H9 (cell line): ENCODE results near the gene GPR183. TPM values are rescaled to one million over a fixed set of nuclear protein-coding genes. Genes with fewer than 3 reads are reported as not detected.

Experiments used
- DNase-seq: peaks from one replicate; pipeline ENCODE4 v3.0.0-alpha.2; 2017
- H2AFZ ChIP-seq: one replicate; pipeline ENCODE4 v1.6.1; 2013; ENCODE audit warnings: mild to moderate bottlenecking, low read length, control low read depth, moderate library complexity
- H2AK5ac ChIP-seq: 2 replicates; pipeline ENCODE4 v1.6.1; 2013; ENCODE audit warnings: low read length, control low read depth, mixed read lengths; ENCODE audit not compliant: insufficient read length
- H2BK120ac ChIP-seq: one replicate; pipeline ENCODE4 v1.6.1; 2013; ENCODE audit warnings: low read depth, mild to moderate bottlenecking, low read length, control low read depth, inconsistent platforms; ENCODE audit not compliant: poor library complexity, severe bottlenecking
- H2BK12ac ChIP-seq: 2 replicates; pipeline ENCODE4 v1.6.1; 2013; ENCODE audit warnings: low read length, control low read depth, mixed read lengths, low read depth; ENCODE audit not compliant: insufficient read length
- H2BK15ac ChIP-seq: 2 replicates; pipeline ENCODE4 v1.6.1; 2013; ENCODE audit warnings: low read depth, low read length, control low read depth
- H2BK20ac ChIP-seq: one replicate; pipeline ENCODE4 v1.6.1; 2013; ENCODE audit warnings: low read depth, mild to moderate bottlenecking, low read length, control low read depth, inconsistent platforms; ENCODE audit not compliant: poor library complexity, severe bottlenecking
- H2BK5ac ChIP-seq: 2 replicates; pipeline ENCODE4 v1.6.1; 2013; ENCODE audit warnings: low read length, control low read depth, mixed read lengths; ENCODE audit not compliant: insufficient read length
- H3K14ac ChIP-seq: 2 replicates; pipeline ENCODE4 v1.6.1; 2013; ENCODE audit warnings: low read length, control low read depth; ENCODE audit not compliant: insufficient read depth
- H3K18ac ChIP-seq: 2 replicates; pipeline ENCODE4 v1.6.1; 2013; ENCODE audit warnings: low read depth, mild to moderate bottlenecking, mixed read lengths, low read length, control low read depth; ENCODE audit not compliant: insufficient read length
- H3K23ac ChIP-seq: 2 replicates; pipeline ENCODE4 v1.6.1; 2013; ENCODE audit warnings: low read length, control low read depth, mixed read lengths, low read depth; ENCODE audit not compliant: insufficient read length
- H3K23me2 ChIP-seq: 2 replicates; pipeline ENCODE4 v1.6.1; 2013; ENCODE audit warnings: low read depth, mild to moderate bottlenecking, mixed read lengths, low read length, control low read depth; ENCODE audit not compliant: insufficient read length, poor library complexity, severe bottlenecking
- H3K27ac ChIP-seq: 2 replicates; pipeline ENCODE4 v1.5.1; 2013; ENCODE audit warnings: low read length, control low read depth, mixed read lengths, low read depth; ENCODE audit not compliant: insufficient read length
- H3K27me3 ChIP-seq: 2 replicates; pipeline ENCODE4 v1.6.1; 2013; ENCODE audit warnings: low read length, control low read depth, inconsistent platforms; ENCODE audit not compliant: insufficient read depth
- H3K4ac ChIP-seq: 2 replicates; pipeline ENCODE4 v1.6.1; 2013; ENCODE audit warnings: low read depth, mild to moderate bottlenecking, control low read depth, inconsistent platforms, low read length, moderate library complexity
- H3K4me1 ChIP-seq: 2 replicates; pipeline ENCODE4 v1.6.1; 2013; ENCODE audit warnings: low read length, control low read depth, inconsistent platforms; ENCODE audit not compliant: insufficient read depth
- H3K4me2 ChIP-seq: 2 replicates; pipeline ENCODE4 v1.6.1; 2013; ENCODE audit warnings: low read length, control low read depth, mixed read lengths; ENCODE audit not compliant: insufficient read length, insufficient read depth
- H3K56ac ChIP-seq: 2 replicates; pipeline ENCODE4 v1.6.1; 2013; ENCODE audit warnings: low read depth, mild to moderate bottlenecking, mixed read lengths, low read length, control low read depth; ENCODE audit not compliant: insufficient read length
- H3K79me1 ChIP-seq: 2 replicates; pipeline ENCODE4 v1.6.1; 2013; ENCODE audit warnings: low read depth, mild to moderate bottlenecking, moderate library complexity, low read length, control low read depth, inconsistent platforms; ENCODE audit not compliant: insufficient read depth, poor library complexity, severe bottlenecking
- H3K79me2 ChIP-seq: 2 replicates; pipeline ENCODE4 v1.6.1; 2013; ENCODE audit warnings: low read length, control low read depth, inconsistent platforms; ENCODE audit not compliant: insufficient read depth
- H3K9ac ChIP-seq: 2 replicates; pipeline ENCODE4 v1.6.1; 2013; ENCODE audit warnings: low read length, control low read depth, mixed read lengths; ENCODE audit not compliant: insufficient read length; ENCODE audit errors: extremely low read depth
- H3K9me3 ChIP-seq: one replicate; pipeline ENCODE4 v1.6.1; 2013; ENCODE audit warnings: low read depth, low read length, inconsistent platforms; ENCODE audit not compliant: control insufficient read depth
- H3T11ph ChIP-seq: one replicate; pipeline ENCODE4 v1.6.1; 2013; ENCODE audit warnings: mild to moderate bottlenecking, low read length, control low read depth, inconsistent platforms
- H4K20me1 ChIP-seq: one replicate; pipeline ENCODE4 v1.6.1; 2013; ENCODE audit not compliant: control insufficient read depth, insufficient read length, insufficient read depth
- H4K5ac ChIP-seq: 2 replicates; pipeline ENCODE4 v1.6.1; 2013; ENCODE audit warnings: low read depth, mild to moderate bottlenecking, mixed read lengths, low read length, control low read depth; ENCODE audit not compliant: insufficient read length
- H4K8ac ChIP-seq: replicated peaks from 2 replicates; pipeline ENCODE4 v1.6.1; 2013; ENCODE audit warnings: low read length, control low read depth, mixed read lengths, low read depth; ENCODE audit not compliant: insufficient read length
- H4K91ac ChIP-seq: 2 replicates; pipeline ENCODE4 v1.6.1; 2013; ENCODE audit warnings: low read depth, mild to moderate bottlenecking, moderate library complexity, mixed read lengths, low read length, control low read depth; ENCODE audit not compliant: insufficient read length
- H3K27ac Mint-ChIP-seq, 3 experiments: 2 replicates in 2 of 3; 3 replicates in 1 of 3; pipeline ENCODE4 v1.8.0; 2020 to 2021; ENCODE audit warnings: mixed read lengths in 3 of 3, mild to moderate bottlenecking in 1 of 3, moderate library complexity in 1 of 3
- H3K27me3 Mint-ChIP-seq: 2 replicates; pipeline ENCODE4 v1.8.0; 2021; ENCODE audit warnings: low read depth, mild to moderate bottlenecking, moderate library complexity, mixed read lengths
- H3K36me3 Mint-ChIP-seq, 3 experiments: 2 replicates in 2 of 3; 3 replicates in 1 of 3; pipeline ENCODE4 v1.8.0; 2020 to 2021; ENCODE audit warnings: low read depth in 3 of 3, mixed read lengths in 3 of 3; ENCODE audit not compliant: insufficient read depth in 1 of 3
- H3K4me1 Mint-ChIP-seq, 2 experiments: 2 replicates each; pipeline ENCODE4 v1.8.0; 2020; ENCODE audit warnings: mixed read lengths in 2 of 2
- H3K4me3 Mint-ChIP-seq, 2 experiments: 2 replicates in 1 of 2; 3 replicates in 1 of 2; pipeline ENCODE4 v1.8.0; 2020 to 2021; ENCODE audit warnings: mild to moderate bottlenecking in 2 of 2, mixed read lengths in 2 of 2, moderate library complexity in 1 of 2
- H3K9me3 Mint-ChIP-seq, 2 experiments: 2 replicates in 1 of 2; 3 replicates in 1 of 2; pipeline ENCODE4 v1.8.0; 2020; ENCODE audit warnings: mild to moderate bottlenecking in 2 of 2, mixed read lengths in 2 of 2, moderate library complexity in 1 of 2
- CTCF ChIP-seq: fragments of 200-600 bp; sonication (generic); conservative IDR thresholded peaks from 3 replicates; pipeline ENCODE4 v1.8.0; 2021; ENCODE audit warnings: antibody characterized with exemption, mild to moderate bottlenecking
- WGBS: extraction: QIAGEN DNeasy Blood & Tissue Kit; methylation state at CpG from one replicate; pipeline ENCODE4 v1.1.7; 2013; ENCODE audit warnings: missing lambda C conversion rate, low lambda C conversion rate, mixed read lengths; ENCODE audit not compliant: insufficient read length; ENCODE audit errors: extremely low coverage; 5-methylcytosine and 5-hydroxymethylcytosine counted together
- total RNA-seq: library from RNA; stranded (reverse); gene quantifications from 2 replicates; pipeline ENCODE4 v1.2.1, GENCODE V29; 2021

The GPR183 gene
- total RNA-seq, 1 experiment from 2014 or later = not detected

DNA sequence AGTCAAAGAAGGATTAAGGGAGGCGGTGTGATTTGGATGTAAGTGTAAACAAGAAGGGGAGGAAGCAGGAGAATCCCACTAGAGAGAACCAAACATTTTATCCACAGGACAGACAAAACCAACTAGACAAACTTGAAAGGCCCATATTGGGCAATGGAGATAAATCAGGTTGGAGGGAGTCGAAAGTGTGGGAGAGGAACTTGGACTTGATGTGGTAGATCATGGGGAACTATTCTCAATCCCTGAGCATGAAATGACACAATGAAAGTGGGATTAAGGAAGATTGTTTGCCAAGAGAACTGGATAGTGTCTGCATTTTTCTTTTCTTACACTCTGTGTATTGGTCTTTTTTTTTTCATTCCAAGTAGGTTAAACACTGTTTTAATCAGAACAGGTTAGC is 17.9 kb downstream of the GPR183 start:
- no peaks in the 10 kb centered on the region for H3K79me1 ChIP-seq
- no peaks in the 10 kb centered on the region for H3K79me2 ChIP-seq
- no peaks in the 10 kb centered on the region for H3K9me3 Mint-ChIP-seq
- no peak overlapping the region for H2BK120ac ChIP-seq
- no peaks in the 10 kb centered on the region for H3K4me1 ChIP-seq
- H3K27me3 Mint-ChIP-seq = no peaks in the 10 kb centered on the region
- H3K27ac Mint-ChIP-seq = peak overlapping the region in 1 of 3 experiments; percentile 1; a peak in 1 of 7 replicates
- no peak overlapping the region for H3T11ph ChIP-seq
- no peak overlapping the region for H3K56ac ChIP-seq
- H3K18ac ChIP-seq = no peak overlapping the region
- no peak overlapping the region for H3K4me2 ChIP-seq
- H2BK12ac ChIP-seq = no peak overlapping the region
- H2AFZ ChIP-seq = no peak overlapping the region
- WGBS = no CpG with 5 or more reads among the region's 2 CpGs
- H3K23ac ChIP-seq = no peak overlapping the region
- H3K27ac ChIP-seq = no peak overlapping the region
- no peaks in the 10 kb centered on the region for H4K20me1 ChIP-seq
- H2BK20ac ChIP-seq = no peak overlapping the region
- H3K27me3 ChIP-seq = no peaks in the 10 kb centered on the region
- no peak overlapping the region for H4K5ac ChIP-seq
- no peak for DNase-seq
- H3K9ac ChIP-seq = no peak overlapping the region
- no peaks in the 10 kb centered on the region for H3K23me2 ChIP-seq
- no peak overlapping the region for H4K91ac ChIP-seq
- no peak overlapping the region for H2BK15ac ChIP-seq
- H3K4me1 Mint-ChIP-seq = peaks cover 0 to 5% of the 10 kb centered on the region in 2 experiments; a peak in 1 of 4 replicates
- H3K36me3 Mint-ChIP-seq = peaks cover 0 to 2% (median 0%) of the 10 kb centered on the region in 3 experiments; a peak in 2 of 7 replicates
- H3K14ac ChIP-seq = no peak overlapping the region
- H3K4me3 Mint-ChIP-seq = no peak overlapping the region
- no peak overlapping the region for H3K4ac ChIP-seq
- H4K8ac ChIP-seq = no peak overlapping the region
- no peaks in the 10 kb centered on the region for H3K9me3 ChIP-seq
- H2AK5ac ChIP-seq = no peak overlapping the region
- no peak for TF ChIP-seq CTCF
- no peak overlapping the region for H2BK5ac ChIP-seq
